Stimulated activated CD4-positive, alpha-beta T cell treated with anti-CD3 and anti-CD28 coated beads, TNF-alpha, amount 100 ng/mL, for 4 hours (primary cell): ENCODE results near the gene TBX18.

Experiments
- DNase-seq, 3 experiments: peaks; one replicate each; pipeline ENCODE4 v3.0.0-alpha.2; 2020; ENCODE audit warnings: low read depth in 3 of 3

The TBX18 gene

GRCh38 chr6:84671183-84671582 is 93.2 kb downstream of the TBX18 start:
- no peak for DNase-seq

DNA sequence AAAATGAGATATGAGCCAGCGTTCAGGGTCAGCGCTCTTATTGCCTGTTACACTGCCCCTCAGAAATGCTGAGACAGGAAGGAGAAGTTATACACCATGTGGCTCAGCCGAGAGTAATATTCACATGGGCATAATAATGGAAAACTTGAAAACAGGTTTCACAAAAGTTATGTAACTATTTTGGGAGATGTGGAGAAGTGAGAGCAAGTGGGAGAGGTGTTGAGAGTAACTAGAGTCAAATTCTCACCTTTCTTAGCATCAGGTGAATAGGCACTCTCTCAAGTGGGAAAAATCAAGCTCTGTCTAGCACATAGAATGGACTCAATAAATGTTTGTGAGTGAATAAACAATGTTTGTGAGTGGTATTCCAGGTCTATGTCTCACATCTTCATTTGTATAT is 94.5 kb downstream of the TBX18 start:
- no peak for DNase-seq

DNA sequence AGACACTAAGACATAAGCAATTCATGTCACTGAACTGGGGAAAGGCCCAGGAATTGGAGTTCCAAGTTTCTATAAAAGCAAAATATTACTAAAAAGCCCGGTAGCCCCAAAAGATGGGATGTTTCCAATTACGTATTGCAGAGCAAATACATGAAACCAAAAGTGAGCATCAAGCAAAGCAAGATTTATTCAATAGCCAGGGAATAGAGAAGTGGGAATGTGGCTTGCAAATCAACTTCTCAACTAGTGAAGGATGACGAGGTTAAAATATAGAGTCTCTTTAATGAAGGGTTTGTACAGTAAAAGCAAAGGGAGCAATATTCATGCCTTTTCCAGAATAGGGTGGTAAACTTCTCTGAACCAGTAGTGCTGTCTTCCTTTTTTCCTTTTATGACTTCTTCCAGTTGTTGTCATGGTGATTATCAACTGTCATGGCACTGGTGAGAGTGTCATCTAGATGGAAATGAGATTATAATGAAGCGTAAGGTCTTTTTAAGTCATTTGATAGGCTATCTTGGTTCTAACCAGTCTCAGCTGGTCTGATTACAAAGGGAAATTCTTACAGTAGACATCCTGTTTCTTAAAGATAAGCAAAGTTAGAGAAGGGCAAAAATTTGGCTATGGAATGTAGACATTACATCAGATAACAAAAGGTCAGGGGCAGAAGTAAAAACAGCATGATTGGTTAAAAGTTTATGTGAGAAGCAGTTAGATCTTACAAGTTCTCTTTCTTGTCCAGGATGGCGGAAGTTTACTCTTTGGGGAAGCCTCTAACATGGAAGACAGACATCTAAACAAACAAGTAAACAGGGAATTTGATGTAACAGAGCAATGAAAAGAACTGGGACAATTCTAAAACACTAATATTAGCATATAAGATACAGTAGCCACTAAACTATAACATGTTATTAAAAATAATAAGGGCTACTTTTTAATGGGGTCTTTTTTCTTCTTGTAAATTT is 96.9 kb downstream of the TBX18 start:
- no peak for DNase-seq

DNA sequence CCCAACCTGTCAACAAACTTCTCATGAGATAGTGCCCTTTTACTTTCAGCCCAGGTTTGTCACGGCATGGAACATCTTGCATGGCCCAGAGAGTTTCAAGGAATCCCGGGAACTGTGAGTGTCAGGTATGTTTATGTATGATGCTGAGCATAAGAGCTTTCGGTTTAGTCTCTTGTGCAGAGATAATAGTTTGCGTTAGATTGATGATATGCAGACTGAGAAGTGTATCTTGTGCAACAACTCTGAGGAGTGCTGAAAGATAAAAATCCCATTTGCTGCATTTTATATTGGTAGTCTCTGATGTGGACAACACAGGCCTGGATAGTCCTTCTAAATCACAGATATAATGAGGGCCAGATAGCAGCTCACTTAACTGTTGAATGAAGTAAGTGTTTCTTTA is 99.0 kb downstream of the TBX18 start:
- no peak for DNase-seq

- no peak for DNase-seq
Measured at GRCh38 chr6:84663866-84664265, 100.5 kb downstream of the TBX18 start.

GRCh38 chr6:84657486-84657885 is 106.9 kb downstream of the TBX18 start:
- DNase-seq = no peak

DNA sequence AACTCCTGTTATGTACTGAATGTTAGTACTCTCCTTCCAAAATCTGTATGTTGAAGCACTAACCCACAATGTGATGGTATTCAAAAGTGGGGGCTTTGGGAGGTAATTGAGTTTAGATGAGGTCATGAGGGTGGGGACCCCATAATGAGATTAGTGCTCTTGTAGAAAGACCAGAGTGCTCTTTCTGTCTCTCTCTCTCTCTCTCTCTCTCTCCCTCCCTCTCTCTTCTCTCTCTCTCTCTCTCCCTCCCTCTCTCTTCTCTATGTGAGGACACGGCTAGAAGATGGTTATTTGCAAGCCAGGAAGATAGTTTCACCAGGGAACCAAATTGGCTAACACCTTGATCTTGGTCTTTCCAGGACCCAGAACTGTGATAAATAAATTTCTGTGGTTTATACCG is 107.4 kb downstream of the TBX18 start:
- no peak for DNase-seq

GRCh38 chr6:84653027-84653551 is 111.3 kb downstream of the TBX18 start:
- no peak for DNase-seq

DNA sequence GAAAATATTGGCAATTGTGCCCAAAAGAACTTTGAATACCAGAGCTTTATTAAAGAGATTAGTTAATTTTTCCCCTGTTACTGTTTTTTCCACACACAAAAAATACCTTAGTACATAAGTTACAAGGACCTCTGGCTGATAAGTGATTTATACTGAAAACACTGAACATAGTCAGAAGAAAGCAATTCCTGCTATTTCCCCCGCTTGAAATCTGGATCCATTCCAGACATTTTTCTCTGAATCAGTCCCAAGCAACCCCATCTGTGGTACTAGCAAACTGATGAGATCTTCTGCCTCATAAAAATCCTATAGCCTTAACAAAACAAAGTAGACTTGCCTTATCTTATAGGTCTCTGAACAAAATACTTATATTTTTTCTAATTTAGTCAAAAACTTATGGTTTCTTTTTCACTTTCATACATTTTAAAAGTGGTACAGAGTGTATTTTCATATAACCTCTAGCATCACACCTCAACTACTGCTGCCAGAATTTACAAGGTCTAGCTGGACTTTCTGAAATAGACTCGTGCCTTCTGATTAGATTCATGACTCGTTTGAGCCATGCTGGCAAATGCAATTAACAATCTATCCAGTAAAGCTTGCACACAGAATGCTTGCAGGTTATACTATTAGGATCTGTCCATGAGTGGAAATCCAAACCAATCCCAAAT is 111.9 kb downstream of the TBX18 start:
- no peak for DNase-seq

GRCh38 chr6:84651583-84651982 is 112.8 kb downstream of the TBX18 start:
- no peak for DNase-seq

- no peak for DNase-seq
Measured at GRCh38 chr6:84648444-84648843, 116.0 kb downstream of the TBX18 start.

- DNase-seq = no peak
Measured at GRCh38 chr6:84645563-84646266, 118.7 kb downstream of the TBX18 start.

DNA sequence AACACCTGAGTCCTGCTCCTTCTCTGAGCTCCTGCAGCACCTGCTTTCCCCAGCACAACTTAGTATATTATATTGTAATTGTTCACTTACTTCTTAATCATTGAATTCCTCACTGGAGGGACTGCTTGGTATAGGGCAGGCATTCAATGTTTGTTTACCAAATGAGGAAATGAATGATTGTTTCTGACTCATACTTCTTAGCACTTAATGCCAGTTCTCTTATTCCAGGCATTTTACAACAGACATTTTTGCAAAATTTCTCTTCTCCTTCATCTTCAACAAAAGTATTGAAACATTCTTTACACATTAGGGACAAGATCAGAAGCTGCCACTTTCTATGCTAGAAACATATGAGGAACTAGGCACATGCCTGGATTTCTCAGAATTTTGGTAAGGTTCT is 119.4 kb downstream of the TBX18 start:
- DNase-seq = no peak

DNA sequence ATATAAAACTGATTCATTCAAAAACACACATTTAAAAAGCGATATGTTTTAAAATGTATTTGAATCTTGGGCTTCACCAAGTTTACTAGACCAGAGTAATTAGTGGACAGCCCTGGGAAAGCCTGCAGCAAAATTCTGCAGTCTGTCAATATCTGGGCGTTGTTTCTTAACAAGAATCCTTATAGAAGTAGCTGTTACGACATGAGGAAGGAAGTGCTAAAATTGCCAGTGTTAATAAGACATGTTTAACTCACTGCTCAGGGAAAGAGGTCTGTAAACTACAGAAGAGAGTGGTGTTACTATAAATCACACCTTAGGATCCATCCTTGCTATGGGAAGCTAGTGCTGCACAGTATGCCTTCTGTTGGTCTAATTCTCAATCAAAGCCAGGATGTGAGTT is 120.6 kb downstream of the TBX18 start:
- DNase-seq = no peak

- no peak for DNase-seq
Measured at GRCh38 chr6:84641076-84641475, 123.3 kb downstream of the TBX18 start.

DNA sequence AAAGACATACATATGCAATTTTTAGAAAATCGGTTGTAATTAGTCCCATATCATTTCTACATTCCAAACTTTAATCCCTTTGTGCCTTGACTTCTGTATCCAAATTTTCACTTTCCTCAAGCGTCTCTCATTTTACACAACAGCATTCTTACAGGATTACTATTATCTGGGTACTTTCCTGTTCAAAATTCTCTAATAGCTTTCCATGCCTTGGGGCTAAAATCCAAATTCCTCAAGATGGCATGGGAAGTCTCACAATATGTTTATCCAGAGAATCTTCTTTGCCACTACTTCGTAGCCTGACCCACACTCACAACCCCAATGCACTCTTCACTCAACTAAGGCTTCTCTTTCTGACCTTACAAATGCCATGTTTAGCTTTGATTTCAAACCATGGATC is 125.0 kb downstream of the TBX18 start:
- no peak for DNase-seq

DNA sequence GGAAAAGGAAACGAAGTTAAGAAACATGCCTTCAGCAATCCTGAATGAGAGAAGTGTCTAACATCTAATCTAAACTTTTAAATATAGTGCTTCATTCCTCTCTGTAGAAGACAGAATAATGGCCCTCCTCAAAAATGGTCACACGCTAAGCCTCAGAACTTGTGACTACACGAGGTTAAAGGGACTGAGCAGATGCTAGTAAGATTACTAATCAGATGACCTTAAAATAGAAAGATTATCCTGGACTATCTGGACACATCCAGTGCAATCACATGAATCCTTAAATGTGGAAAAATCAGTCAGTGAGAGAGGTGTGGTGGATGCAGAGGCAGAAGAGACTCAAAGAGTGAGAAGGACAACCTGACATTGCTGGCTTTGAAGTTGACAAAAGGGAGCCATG is 126.1 kb downstream of the TBX18 start:
- no peak for DNase-seq
